GM23338 (cell line): ENCODE data around the gene SAPCD1. TPM values are rescaled to one million over a fixed set of nuclear protein-coding genes. Genes with fewer than 3 reads are reported as not detected.

ENCODE experiments used
- ATAC-seq: fragments of 200-7000 bp; cut with Tn5 transposase; 3 replicates; pipeline ENCODE4 v1.9.1; 2020
- DNase-seq: peaks from one replicate; pipeline ENCODE4 v3.0.0-alpha.2; 2015; ENCODE audit warnings: low spot score
- H2AFZ ChIP-seq: fragments of 200-600 bp; sonication (generic); 2 replicates; pipeline ENCODE4 v1.8.0; 2016; ENCODE audit warnings: antibody characterized with exemption, mild to moderate bottlenecking, moderate library complexity
- H3F3A ChIP-seq: fragments of 200-600 bp; sonication (generic); replicated peaks from 2 replicates; pipeline ENCODE4 v1.8.0; 2017; ENCODE audit warnings: antibody characterized with exemption, mixed run types, low read depth
- H3K27ac ChIP-seq: fragments of 200-600 bp; sonication (generic); 2 replicates; pipeline ENCODE4 v1.6.1; 2016; ENCODE audit warnings: low read depth
- H3K27me3 ChIP-seq: fragments of 200-600 bp; sonication (generic); 2 replicates; pipeline ENCODE4 v1.8.0; 2016; ENCODE audit warnings: mild to moderate bottlenecking, mixed run types, moderate library complexity; ENCODE audit not compliant: insufficient read depth
- H3K36me3 ChIP-seq: fragments of 200-600 bp; sonication (generic); 2 replicates; pipeline ENCODE4 v1.8.0; 2016; ENCODE audit warnings: mild to moderate bottlenecking; ENCODE audit not compliant: insufficient read depth
- H3K4me1 ChIP-seq: fragments of 200-600 bp; sonication (generic); 2 replicates; pipeline ENCODE4 v1.8.0; 2016; ENCODE audit warnings: mild to moderate bottlenecking, moderate library complexity; ENCODE audit not compliant: insufficient read depth
- H3K4me2 ChIP-seq: fragments of 200-600 bp; sonication (generic); 2 replicates; pipeline ENCODE4 v1.7.1; 2017; ENCODE audit warnings: mixed run types
- H3K4me3 ChIP-seq: fragments of 200-600 bp; sonication (generic); 2 replicates; pipeline ENCODE4 v1.6.1; 2016; ENCODE audit warnings: mixed run types
- H3K79me2 ChIP-seq: fragments of 200-600 bp; sonication (generic); replicated peaks from 2 replicates; pipeline ENCODE4 v1.8.0; 2017; ENCODE audit warnings: mild to moderate bottlenecking; ENCODE audit not compliant: insufficient read depth
- H3K9me2 ChIP-seq: fragments of 200-600 bp; sonication (generic); 2 replicates; pipeline ENCODE4 v1.8.0; 2017; ENCODE audit not compliant: insufficient read depth
- H4K20me1 ChIP-seq: fragments of 200-600 bp; sonication (generic); replicated peaks from 2 replicates; pipeline ENCODE4 v1.8.0; 2017; ENCODE audit warnings: mild to moderate bottlenecking; ENCODE audit not compliant: insufficient read depth
- H3K27ac Mint-ChIP-seq: 2 replicates; pipeline ENCODE4 v1.8.0; 2020; ENCODE audit warnings: inconsistent platforms, mild to moderate bottlenecking, moderate library complexity, mixed read lengths
- H3K27me3 Mint-ChIP-seq: 3 replicates; pipeline ENCODE4 v1.8.0; 2022; ENCODE audit warnings: low read depth, mild to moderate bottlenecking, moderate library complexity, mixed read lengths, inconsistent platforms; ENCODE audit not compliant: insufficient read depth, poor library complexity
- H3K36me3 Mint-ChIP-seq: 3 replicates; pipeline ENCODE4 v1.8.0; 2021; ENCODE audit warnings: low read depth, mild to moderate bottlenecking, inconsistent platforms, moderate library complexity, mixed read lengths
- H3K4me1 Mint-ChIP-seq: 3 replicates; pipeline ENCODE4 v1.8.0; 2020; ENCODE audit warnings: mild to moderate bottlenecking, inconsistent platforms, mixed read lengths
- H3K4me3 Mint-ChIP-seq: 3 replicates; pipeline ENCODE4 v1.8.0; 2021; ENCODE audit warnings: moderate library complexity, mild to moderate bottlenecking, inconsistent platforms, mixed read lengths
- H3K9me3 Mint-ChIP-seq: 3 replicates; pipeline ENCODE4 v1.8.0; 2020; ENCODE audit warnings: moderate library complexity, mild to moderate bottlenecking, inconsistent platforms, mixed read lengths
- CREB1 ChIP-seq: fragments of 250-450 bp; sonication (Bioruptor Pico); IDR thresholded peaks from 2 replicates; pipeline ENCODE4 v1.5.0; 2020; ENCODE audit warnings: low read depth, mild to moderate bottlenecking, moderate library complexity
- POLR2AphosphoS5 ChIP-seq: IDR thresholded peaks from 2 replicates; pipeline ENCODE4 v1.6.1; 2016; ENCODE audit warnings: antibody characterized with exemption, low read depth
- polyA plus RNA-seq: library from polyadenylated mRNA; unstranded; fragments of >200 nt; fragmentation: Nextera tagmentation; extraction: Ambion mirVana; gene quantifications from 2 replicates; pipeline ENCODE4 v1.2.1, GENCODE V29; 2016
- total RNA-seq: library from RNA; depleted of rRNA; stranded (reverse); fragments of >200 nt; shearing (Covaris generic); gene quantifications from 2 replicates; pipeline ENCODE4 v1.2.3, GENCODE V29; 2014
- TF ChIP-seq, protein P1 (sequence below), 2 experiments: fragments of 200-600 bp in 1 of 2; sonication (generic) in 1 of 2; conservative IDR thresholded peaks; 2 replicates each; pipeline versions ENCODE4 v1.5.1 to v1.6.1; 2016 to 2017; ENCODE audit warnings: antibody characterized with exemption in 2 of 2, low read depth in 2 of 2, mild to moderate bottlenecking in 2 of 2, moderate library complexity in 1 of 2
- TF ChIP-seq, protein P2 (sequence below): fragments of 250-450 bp; sonication (Bioruptor Pico); IDR thresholded peaks from 2 replicates; pipeline ENCODE4 v1.5.0; 2020; ENCODE audit warnings: mild to moderate bottlenecking, moderate library complexity

SAPCD1 gene
- total and polyA plus RNA-seq, 2 experiments from 2014 or later = 3.9 to 5.0 TPM

DNA sequence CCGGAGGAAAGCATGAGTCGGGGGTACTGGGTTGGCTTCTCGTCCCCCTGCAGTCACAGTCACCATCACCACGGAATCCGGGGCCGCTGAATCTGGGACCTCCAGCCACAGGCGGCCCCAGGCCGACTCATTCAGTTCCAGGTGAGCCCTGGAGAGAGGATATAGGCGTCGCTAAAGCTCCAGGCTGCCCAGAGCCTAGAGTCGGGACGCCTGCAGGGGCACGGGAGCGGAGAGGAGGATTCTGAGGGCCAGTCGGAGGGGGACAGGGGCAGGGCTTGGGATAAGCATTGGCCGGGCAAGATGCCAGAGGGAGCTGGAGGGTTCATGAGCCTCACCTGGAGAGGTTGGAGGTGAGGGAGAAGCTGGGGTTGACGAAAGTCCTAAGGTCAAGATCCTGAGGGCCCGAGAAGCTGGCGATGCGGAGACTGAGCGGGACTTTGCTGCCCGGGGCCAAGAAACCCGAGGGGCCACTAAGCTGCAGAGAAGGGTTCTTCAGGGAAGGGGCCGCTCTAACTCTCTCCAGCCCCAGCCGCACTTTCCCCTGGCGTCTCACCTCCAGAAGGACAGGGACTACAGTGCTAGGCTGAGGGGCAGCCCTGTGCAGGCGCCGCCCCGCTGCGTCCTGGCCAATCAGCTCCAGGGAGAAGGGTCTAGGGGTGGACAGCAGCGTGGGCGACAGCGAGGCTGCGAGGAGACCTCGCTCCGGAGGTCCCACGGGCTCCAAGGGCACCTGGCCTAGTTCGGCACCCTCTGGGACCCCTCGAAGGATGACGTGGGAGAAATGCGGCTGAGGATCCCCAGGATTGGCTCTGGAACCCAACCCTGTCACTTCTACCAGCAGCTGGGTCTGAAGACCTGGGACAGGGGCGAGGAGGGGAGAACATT lies 3.7 kb downstream of the SAPCD1 start:
- H3K4me3 Mint-ChIP-seq = peak overlapping the region; percentile 58
- 0 out of 2 replicates have a peak overlapping the region, but pooled peaks have one; percentile 14 for H3K27ac ChIP-seq

More for the DNA sequence above, 3.7 kb downstream of the SAPCD1 start:
- H4K20me1 ChIP-seq = no peaks in the 10 kb centered on the region
- TF ChIP-seq POLR2AphosphoS5 = peak; percentile 51
- no peak for TF ChIP-seq CREB1 (CRISPR knock-in tag)
- TF ChIP-seq, protein P1, sequence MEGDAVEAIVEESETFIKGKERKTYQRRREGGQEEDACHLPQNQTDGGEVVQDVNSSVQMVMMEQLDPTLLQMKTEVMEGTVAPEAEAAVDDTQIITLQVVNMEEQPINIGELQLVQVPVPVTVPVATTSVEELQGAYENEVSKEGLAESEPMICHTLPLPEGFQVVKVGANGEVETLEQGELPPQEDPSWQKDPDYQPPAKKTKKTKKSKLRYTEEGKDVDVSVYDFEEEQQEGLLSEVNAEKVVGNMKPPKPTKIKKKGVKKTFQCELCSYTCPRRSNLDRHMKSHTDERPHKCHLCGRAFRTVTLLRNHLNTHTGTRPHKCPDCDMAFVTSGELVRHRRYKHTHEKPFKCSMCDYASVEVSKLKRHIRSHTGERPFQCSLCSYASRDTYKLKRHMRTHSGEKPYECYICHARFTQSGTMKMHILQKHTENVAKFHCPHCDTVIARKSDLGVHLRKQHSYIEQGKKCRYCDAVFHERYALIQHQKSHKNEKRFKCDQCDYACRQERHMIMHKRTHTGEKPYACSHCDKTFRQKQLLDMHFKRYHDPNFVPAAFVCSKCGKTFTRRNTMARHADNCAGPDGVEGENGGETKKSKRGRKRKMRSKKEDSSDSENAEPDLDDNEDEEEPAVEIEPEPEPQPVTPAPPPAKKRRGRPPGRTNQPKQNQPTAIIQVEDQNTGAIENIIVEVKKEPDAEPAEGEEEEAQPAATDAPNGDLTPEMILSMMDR (conservative IDR thresholded peaks at IDR 0.05; ENCODE audit: low read depth in 2 of 2) = peak in 1 of 2 experiments; percentile 12; a peak in 1 of 4 replicates
- TF ChIP-seq, protein P2, sequence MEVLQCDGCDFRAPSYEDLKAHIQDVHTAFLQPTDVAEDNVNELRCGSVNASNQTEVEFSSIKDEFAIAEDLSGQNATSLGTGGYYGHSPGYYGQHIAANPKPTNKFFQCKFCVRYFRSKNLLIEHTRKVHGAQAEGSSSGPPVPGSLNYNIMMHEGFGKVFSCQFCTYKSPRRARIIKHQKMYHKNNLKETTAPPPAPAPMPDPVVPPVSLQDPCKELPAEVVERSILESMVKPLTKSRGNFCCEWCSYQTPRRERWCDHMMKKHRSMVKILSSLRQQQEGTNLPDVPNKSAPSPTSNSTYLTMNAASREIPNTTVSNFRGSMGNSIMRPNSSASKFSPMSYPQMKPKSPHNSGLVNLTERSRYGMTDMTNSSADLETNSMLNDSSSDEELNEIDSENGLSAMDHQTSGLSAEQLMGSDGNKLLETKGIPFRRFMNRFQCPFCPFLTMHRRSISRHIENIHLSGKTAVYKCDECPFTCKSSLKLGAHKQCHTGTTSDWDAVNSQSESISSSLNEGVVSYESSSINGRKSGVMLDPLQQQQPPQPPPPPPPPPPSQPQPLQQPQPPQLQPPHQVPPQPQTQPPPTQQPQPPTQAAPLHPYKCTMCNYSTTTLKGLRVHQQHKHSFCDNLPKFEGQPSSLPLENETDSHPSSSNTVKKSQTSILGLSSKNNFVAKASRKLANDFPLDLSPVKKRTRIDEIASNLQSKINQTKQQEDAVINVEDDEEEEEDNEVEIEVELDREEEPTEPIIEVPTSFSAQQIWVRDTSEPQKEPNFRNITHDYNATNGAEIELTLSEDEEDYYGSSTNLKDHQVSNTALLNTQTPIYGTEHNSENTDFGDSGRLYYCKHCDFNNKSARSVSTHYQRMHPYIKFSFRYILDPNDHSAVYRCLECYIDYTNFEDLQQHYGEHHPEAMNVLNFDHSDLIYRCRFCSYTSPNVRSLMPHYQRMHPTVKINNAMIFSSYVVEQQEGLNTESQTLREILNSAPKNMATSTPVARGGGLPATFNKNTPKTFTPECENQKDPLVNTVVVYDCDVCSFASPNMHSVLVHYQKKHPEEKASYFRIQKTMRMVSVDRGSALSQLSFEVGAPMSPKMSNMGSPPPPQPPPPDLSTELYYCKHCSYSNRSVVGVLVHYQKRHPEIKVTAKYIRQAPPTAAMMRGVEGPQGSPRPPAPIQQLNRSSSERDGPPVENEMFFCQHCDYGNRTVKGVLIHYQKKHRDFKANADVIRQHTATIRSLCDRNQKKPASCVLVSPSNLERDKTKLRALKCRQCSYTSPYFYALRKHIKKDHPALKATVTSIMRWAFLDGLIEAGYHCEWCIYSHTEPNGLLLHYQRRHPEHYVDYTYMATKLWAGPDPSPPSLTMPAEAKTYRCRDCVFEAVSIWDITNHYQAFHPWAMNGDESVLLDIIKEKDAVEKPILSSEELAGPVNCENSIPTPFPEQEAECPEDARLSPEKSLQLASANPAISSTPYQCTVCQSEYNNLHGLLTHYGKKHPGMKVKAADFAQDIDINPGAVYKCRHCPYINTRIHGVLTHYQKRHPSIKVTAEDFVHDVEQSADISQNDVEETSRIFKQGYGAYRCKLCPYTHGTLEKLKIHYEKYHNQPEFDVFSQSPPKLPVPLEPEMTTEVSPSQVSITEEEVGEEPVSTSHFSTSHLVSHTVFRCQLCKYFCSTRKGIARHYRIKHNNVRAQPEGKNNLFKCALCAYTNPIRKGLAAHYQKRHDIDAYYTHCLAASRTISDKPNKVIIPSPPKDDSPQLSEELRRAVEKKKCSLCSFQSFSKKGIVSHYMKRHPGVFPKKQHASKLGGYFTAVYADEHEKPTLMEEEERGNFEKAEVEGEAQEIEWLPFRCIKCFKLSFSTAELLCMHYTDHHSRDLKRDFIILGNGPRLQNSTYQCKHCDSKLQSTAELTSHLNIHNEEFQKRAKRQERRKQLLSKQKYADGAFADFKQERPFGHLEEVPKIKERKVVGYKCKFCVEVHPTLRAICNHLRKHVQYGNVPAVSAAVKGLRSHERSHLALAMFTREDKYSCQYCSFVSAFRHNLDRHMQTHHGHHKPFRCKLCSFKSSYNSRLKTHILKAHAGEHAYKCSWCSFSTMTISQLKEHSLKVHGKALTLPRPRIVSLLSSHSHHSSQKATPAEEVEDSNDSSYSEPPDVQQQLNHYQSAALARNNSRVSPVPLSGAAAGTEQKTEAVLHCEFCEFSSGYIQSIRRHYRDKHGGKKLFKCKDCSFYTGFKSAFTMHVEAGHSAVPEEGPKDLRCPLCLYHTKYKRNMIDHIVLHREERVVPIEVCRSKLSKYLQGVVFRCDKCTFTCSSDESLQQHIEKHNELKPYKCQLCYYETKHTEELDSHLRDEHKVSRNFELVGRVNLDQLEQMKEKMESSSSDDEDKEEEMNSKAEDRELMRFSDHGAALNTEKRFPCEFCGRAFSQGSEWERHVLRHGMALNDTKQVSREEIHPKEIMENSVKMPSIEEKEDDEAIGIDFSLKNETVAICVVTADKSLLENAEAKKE = no peak
- no peaks in the 10 kb centered on the region for H3K27me3 ChIP-seq
- peaks cover 15% of the 10 kb centered on the region for H3K27me3 Mint-ChIP-seq
- DNase-seq = peak; percentile 81
- no peaks in the 10 kb centered on the region for H3K36me3 ChIP-seq
- H3K27ac Mint-ChIP-seq = no peak overlapping the region
- no peaks in the 10 kb centered on the region for H3K79me2 ChIP-seq
- no peaks in the 10 kb centered on the region; the same call in 2 of the 3 replicates for H3K9me3 Mint-ChIP-seq
- peak overlapping the region; percentile 60 for H3K4me3 ChIP-seq
- H3K4me2 ChIP-seq = peak overlapping the region; percentile 86
- H3K4me1 ChIP-seq = peaks cover 14% of the 10 kb centered on the region
- peaks cover 6% of the 10 kb centered on the region for H3K36me3 Mint-ChIP-seq
- H3K9me2 ChIP-seq = no peaks in the 10 kb centered on the region
- ATAC-seq = peak; percentile 92
- peaks cover 24% of the 10 kb centered on the region for H3K4me1 Mint-ChIP-seq
- H2AFZ ChIP-seq = peak overlapping the region; percentile 90
- H3F3A ChIP-seq = 0 out of 2 replicates have a peak, but pooled peaks cover 2% of the 10 kb centered on the region
